ENCODE results near the gene SLC6A18.
"Not testable (repeated sequence)": the region's sequence is repeated elsewhere in the genome, so short reads cannot be mapped to it uniquely, and the experiment has no call there.

Gene SLC6A18

GRCh38 chr5:1262381-1262780 is 37.2 kb downstream of the SLC6A18 start:
- Histone ChIP-seq H3K4me3 (ENCODE audit: low read depth, low read length) (no peak overlapping the region), H3K27ac (no peak overlapping the region), H3K27me3 (replicated peaks) (no peaks in the 10 kb centered on the region), H3K36me3 (replicated peaks) (no peaks in the 10 kb centered on the region)
- no peak for TF ChIP-seq CTCF (IDR thresholded peaks at IDR 0.05; ENCODE audit: low read depth, low read length, missing control alignments)
- in situ Hi-C loops (cut with HindIII; ENCODE audit: low pct_ligation_motif_present, low sequenced_read_pairs), result no loop called here
- DNase-seq, result no peak

GRCh38 chr5:1264211-1264610 is 39.0 kb downstream of the SLC6A18 start:
- no peak for DNase-seq
- no peak for TF ChIP-seq CTCF (IDR thresholded peaks at IDR 0.05; ENCODE audit: low read depth, low read length, missing control alignments)
- Histone ChIP-seq H3K27ac (no peak overlapping the region), H3K4me3 (ENCODE audit: low read depth, low read length) (no peak overlapping the region), H3K36me3 (replicated peaks) (no peaks in the 10 kb centered on the region), H3K27me3 (replicated peaks) (no peaks in the 10 kb centered on the region)
- in situ Hi-C loops (cut with HindIII; ENCODE audit: low pct_ligation_motif_present, low sequenced_read_pairs), result no loop called here

GRCh38 chr5:1265026-1265425 is 39.8 kb downstream of the SLC6A18 start:
- no peak for TF ChIP-seq CTCF (IDR thresholded peaks at IDR 0.05; ENCODE audit: low read depth, low read length, missing control alignments)
- H3K36me3 ChIP-seq (replicated peaks), result no peaks in the 10 kb centered on the region
- H3K27me3 ChIP-seq (replicated peaks), result no peaks in the 10 kb centered on the region
- no peak for DNase-seq
- no peak overlapping the region for H3K4me3 ChIP-seq (ENCODE audit: low read depth, low read length)
- H3K27ac ChIP-seq, result no peak overlapping the region
- in situ Hi-C loops (cut with HindIII; ENCODE audit: low pct_ligation_motif_present, low sequenced_read_pairs), result no loop called here

GRCh38 chr5:1265461-1266455 is 40.6 kb downstream of the SLC6A18 start:
- no peaks in the 10 kb centered on the region for H3K27me3 ChIP-seq (replicated peaks)
- H3K27ac ChIP-seq, result no peak overlapping the region
- in situ Hi-C loops (cut with HindIII; ENCODE audit: low pct_ligation_motif_present, low sequenced_read_pairs), result no loop called here
- no peak for TF ChIP-seq CTCF (IDR thresholded peaks at IDR 0.05; ENCODE audit: low read depth, low read length, missing control alignments)
- no peaks in the 10 kb centered on the region for H3K36me3 ChIP-seq (replicated peaks)
- no peak for DNase-seq
- no peak overlapping the region for H3K4me3 ChIP-seq (ENCODE audit: low read depth, low read length)

GRCh38 chr5:1266791-1267190 is 41.6 kb downstream of the SLC6A18 start:
- no peak for TF ChIP-seq CTCF (IDR thresholded peaks at IDR 0.05; ENCODE audit: low read depth, low read length, missing control alignments)
- H3K27me3 ChIP-seq (replicated peaks), result no peaks in the 10 kb centered on the region
- no peaks in the 10 kb centered on the region for H3K36me3 ChIP-seq (replicated peaks)
- DNase-seq, result no peak
- no peak overlapping the region for H3K27ac ChIP-seq
- no peak overlapping the region for H3K4me3 ChIP-seq (ENCODE audit: low read depth, low read length)
- in situ Hi-C loops (cut with HindIII; ENCODE audit: low pct_ligation_motif_present, low sequenced_read_pairs), result no loop called here

- H3K27me3 ChIP-seq (replicated peaks); H3K4me3 ChIP-seq (ENCODE audit: low read depth, low read length); in situ Hi-C loops (cut with HindIII; ENCODE audit: low pct_ligation_motif_present, low sequenced_read_pairs); DNase-seq; H3K27ac ChIP-seq; H3K36me3 ChIP-seq (replicated peaks): not testable (repeated sequence)
These were observed 42.3 kb downstream of the SLC6A18 start for GRCh38 chr5:1267464-1267863.

Measured in brain microvascular endothelial cell (primary cell).